Mammary epithelial cell (primary cell): ENCODE data around the gene BCL2L1.

Source experiments
- EZH2 ChIP-seq: IDR thresholded peaks from 2 replicates; pipeline ENCODE4 v1.6.1; 2012; ENCODE audit warnings: low read length, inconsistent platforms, borderline replicate concordance
- TF ChIP-seq, protein P1 (sequence below), 2 donors: IDR thresholded peaks in 1 of 2; conservative IDR thresholded peaks in 1 of 2; 2 replicates each; pipeline ENCODE4 v1.5.1; 2011 to 2012; ENCODE audit warnings: inconsistent platforms in 2 of 2, low read length in 2 of 2, mild to moderate bottlenecking in 2 of 2, control low read depth in 1 of 2, low read depth in 1 of 2; ENCODE audit not compliant: insufficient read depth in 1 of 2; ENCODE audit errors: extremely low read depth in 1 of 2

DNA sequence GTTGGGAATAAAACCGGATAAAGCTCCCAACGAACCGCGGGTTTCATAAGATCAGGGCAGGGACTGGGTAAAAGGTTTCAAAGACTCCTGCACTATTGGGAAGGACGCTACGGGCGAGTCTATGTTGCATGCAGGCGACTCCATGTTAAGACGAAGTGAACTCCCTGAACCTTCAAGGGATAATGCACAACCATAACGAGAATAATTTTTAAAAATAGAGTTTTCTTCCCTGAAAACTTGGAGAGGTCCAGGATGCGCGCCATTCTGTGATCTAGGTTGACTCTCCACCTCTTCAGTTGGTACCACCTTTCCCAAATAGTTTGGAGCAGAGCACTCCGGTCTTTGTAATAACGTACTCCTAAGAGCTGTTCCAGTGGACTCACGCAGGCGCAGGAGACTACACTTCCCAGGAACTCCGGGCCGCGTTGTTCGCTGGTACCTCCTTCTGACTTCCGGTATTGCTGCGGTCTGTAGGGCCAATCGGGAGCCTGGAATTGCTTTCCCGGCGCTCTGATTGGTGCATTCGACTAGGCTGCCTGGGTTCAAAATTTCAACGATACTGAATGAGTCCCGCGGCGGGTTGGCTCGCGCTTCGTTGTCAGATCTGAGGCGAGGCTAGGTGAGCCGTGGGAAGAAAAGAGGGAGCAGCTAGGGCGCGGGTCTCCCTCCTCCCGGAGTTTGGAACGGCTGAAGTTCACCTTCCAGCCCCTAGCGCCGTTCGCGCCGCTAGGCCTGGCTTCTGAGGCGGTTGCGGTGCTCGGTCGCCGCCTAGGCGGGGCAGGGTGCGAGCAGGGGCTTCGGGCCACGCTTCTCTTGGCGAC, 16.3 kb upstream of the BCL2L1 start, which contains the start of gene TPX2:
- TF ChIP-seq, protein P1, sequence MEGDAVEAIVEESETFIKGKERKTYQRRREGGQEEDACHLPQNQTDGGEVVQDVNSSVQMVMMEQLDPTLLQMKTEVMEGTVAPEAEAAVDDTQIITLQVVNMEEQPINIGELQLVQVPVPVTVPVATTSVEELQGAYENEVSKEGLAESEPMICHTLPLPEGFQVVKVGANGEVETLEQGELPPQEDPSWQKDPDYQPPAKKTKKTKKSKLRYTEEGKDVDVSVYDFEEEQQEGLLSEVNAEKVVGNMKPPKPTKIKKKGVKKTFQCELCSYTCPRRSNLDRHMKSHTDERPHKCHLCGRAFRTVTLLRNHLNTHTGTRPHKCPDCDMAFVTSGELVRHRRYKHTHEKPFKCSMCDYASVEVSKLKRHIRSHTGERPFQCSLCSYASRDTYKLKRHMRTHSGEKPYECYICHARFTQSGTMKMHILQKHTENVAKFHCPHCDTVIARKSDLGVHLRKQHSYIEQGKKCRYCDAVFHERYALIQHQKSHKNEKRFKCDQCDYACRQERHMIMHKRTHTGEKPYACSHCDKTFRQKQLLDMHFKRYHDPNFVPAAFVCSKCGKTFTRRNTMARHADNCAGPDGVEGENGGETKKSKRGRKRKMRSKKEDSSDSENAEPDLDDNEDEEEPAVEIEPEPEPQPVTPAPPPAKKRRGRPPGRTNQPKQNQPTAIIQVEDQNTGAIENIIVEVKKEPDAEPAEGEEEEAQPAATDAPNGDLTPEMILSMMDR (conservative IDR thresholded peaks at IDR 0.05 in 1 of 2, IDR thresholded peaks at IDR 0.05 in 1 of 2; ENCODE audit: extremely low read depth in 1 of 2, insufficient read depth in 1 of 2, low read depth in 1 of 2, low read length in 2 of 2): peak in 1 of 2 donors; percentile 33
- no peak for TF ChIP-seq EZH2
